ENCODE results near the gene CD1B. TPM values are rescaled to one million over a fixed set of nuclear protein-coding genes. Genes with fewer than 3 reads are reported as not detected.
"Not testable (repeated sequence)": the region's sequence is repeated elsewhere in the genome, so short reads cannot be mapped to it uniquely, and the experiment has no call there.

The CD1B gene
- polyA plus RNA-seq, 3 donors from 2014 or later: 0.62 TPM; not detected in 2

GRCh38 chr1:158336413-158336812, 5.1 kb upstream of the CD1B start:
- not testable (repeated sequence) for H3K9me3 Mint-ChIP-seq, DNase-seq, H3K27ac Mint-ChIP-seq, H3K36me3 Mint-ChIP-seq, H3K4me3 Mint-ChIP-seq
- Mint-ChIP-seq H3K4me1 (peaks cover 7 to 17% of the 10 kb centered on the region in 2 donors), H3K27me3 (ENCODE audit: low read depth in 3 of 3) (peaks cover 2 to 17% (median 2%) of the 10 kb centered on the region in 3 donors)

GRCh38 chr1:158335213-158335532, 3.8 kb upstream of the CD1B start:
- Mint-ChIP-seq H3K36me3 (no peaks in the 10 kb centered on the region), H3K4me1 (peaks cover 7 to 17% of the 10 kb centered on the region in 2 donors), H3K27me3 (ENCODE audit: low read depth in 3 of 3) (peaks cover 2 to 16% (median 2%) of the 10 kb centered on the region in 3 donors), H3K27ac (no peak overlapping the region), H3K4me3 (no peak overlapping the region), H3K9me3 (peaks cover 0 to 2% (median under 1%) of the 10 kb centered on the region in 6 donors)
- DNase-seq: no peak

- H3K27ac Mint-ChIP-seq: no peak overlapping the region
- no peak overlapping the region for H3K4me3 Mint-ChIP-seq
Measured at GRCh38 chr1:158334526-158335212, 3.3 kb upstream of the CD1B start.

GRCh38 chr1:158333405-158334155, 2.2 kb upstream of the CD1B start:
- Mint-ChIP-seq H3K36me3 (no peaks in the 10 kb centered on the region), H3K27ac (no peak overlapping the region), H3K4me3 (peak overlapping the region in 1 of 5 donors; percentile 43), H3K9me3 (peaks cover 0 to 2% (median 0%) of the 10 kb centered on the region in 6 donors), H3K4me1 (peaks cover 7 to 17% of the 10 kb centered on the region in 2 donors), H3K27me3 (ENCODE audit: low read depth in 3 of 3) (peaks cover 3 to 6% (median 6%) of the 10 kb centered on the region in 3 donors)
- no peak for DNase-seq

More at GRCh38 chr1:158334526-158335212, 3.3 kb upstream of the CD1B start:
- Mint-ChIP-seq H3K4me1 (peaks cover 7 to 17% of the 10 kb centered on the region in 2 donors), H3K9me3 (peaks cover 0 to 2% (median 0%) of the 10 kb centered on the region in 6 donors), H3K27me3 (ENCODE audit: low read depth in 3 of 3) (peaks cover 2 to 14% (median 2%) of the 10 kb centered on the region in 3 donors), H3K36me3 (no peaks in the 10 kb centered on the region)
- no peak for DNase-seq

GRCh38 chr1:158331106-158331425, 265 bp downstream of the CD1B start:
- peaks cover 0 to 3% (median 3%) of the 10 kb centered on the region in 3 donors for H3K27me3 Mint-ChIP-seq (ENCODE audit: low read depth in 3 of 3)
- H3K27ac Mint-ChIP-seq: no peak overlapping the region
- no peak overlapping the region for H3K4me3 Mint-ChIP-seq
- H3K4me1 Mint-ChIP-seq: peaks cover 7 to 17% of the 10 kb centered on the region in 2 donors
- peaks cover 0 to 2% (median 0%) of the 10 kb centered on the region in 6 donors for H3K9me3 Mint-ChIP-seq
- DNase-seq: no peak
- no peaks in the 10 kb centered on the region for H3K36me3 Mint-ChIP-seq

GRCh38 chr1:158330391-158331105, 783 bp downstream of the CD1B start:
- DNase-seq: no peak
- H3K4me3 Mint-ChIP-seq: no peak overlapping the region
- no peaks in the 10 kb centered on the region for H3K36me3 Mint-ChIP-seq
- H3K9me3 Mint-ChIP-seq: peaks cover 0 to 2% (median 0%) of the 10 kb centered on the region in 6 donors
- H3K27ac Mint-ChIP-seq: no peak overlapping the region
- H3K27me3 Mint-ChIP-seq (ENCODE audit: low read depth in 3 of 3): peaks cover 0 to 3% (median 3%) of the 10 kb centered on the region in 3 donors
- peaks cover 7 to 17% of the 10 kb centered on the region in 2 donors for H3K4me1 Mint-ChIP-seq

- H3K27ac Mint-ChIP-seq: no peak overlapping the region
- no peaks in the 10 kb centered on the region for H3K36me3 Mint-ChIP-seq
- H3K4me3 Mint-ChIP-seq: no peak overlapping the region
- H3K9me3 Mint-ChIP-seq: peaks cover 0 to 2% (median 0%) of the 10 kb centered on the region in 6 donors
- peaks cover 7 to 17% of the 10 kb centered on the region in 2 donors for H3K4me1 Mint-ChIP-seq
- DNase-seq: peak in 1 of 3 donors; percentile 0
- H3K27me3 Mint-ChIP-seq (ENCODE audit: low read depth in 3 of 3): peaks cover 0 to 3% (median 3%) of the 10 kb centered on the region in 3 donors
Measured at GRCh38 chr1:158329733-158330132, 1.6 kb downstream of the CD1B start.

- H3K9me3 Mint-ChIP-seq: peaks cover 0 to 2% (median 0%) of the 10 kb centered on the region in 6 donors
- H3K4me1 Mint-ChIP-seq: peaks cover 4 to 13% of the 10 kb centered on the region in 2 donors
- peaks cover 0 to 4% (median 3%) of the 10 kb centered on the region in 3 donors for H3K27me3 Mint-ChIP-seq (ENCODE audit: low read depth in 3 of 3)
- H3K4me3 Mint-ChIP-seq: no peak overlapping the region
- no peak overlapping the region for H3K27ac Mint-ChIP-seq
- H3K36me3 Mint-ChIP-seq: no peaks in the 10 kb centered on the region
- DNase-seq: no peak
Measured at GRCh38 chr1:158329300-158329699, 2.0 kb downstream of the CD1B start.

- H3K27ac Mint-ChIP-seq: no peak overlapping the region
- no peaks in the 10 kb centered on the region for H3K36me3 Mint-ChIP-seq
- H3K27me3 Mint-ChIP-seq (ENCODE audit: low read depth in 3 of 3): peaks cover 0 to 6% (median 2%) of the 10 kb centered on the region in 3 donors
- no peak overlapping the region for H3K4me3 Mint-ChIP-seq
- H3K4me1 Mint-ChIP-seq: peaks cover 3 to 4% of the 10 kb centered on the region in 2 donors
- peaks cover 0 to 2% (median 0%) of the 10 kb centered on the region in 6 donors for H3K9me3 Mint-ChIP-seq
- no peak for DNase-seq
Measured at GRCh38 chr1:158328426-158328825, 2.9 kb downstream of the CD1B start.

GRCh38 chr1:158327481-158327880, 3.9 kb downstream of the CD1B start:
- H3K27ac Mint-ChIP-seq: no peak overlapping the region
- H3K36me3 Mint-ChIP-seq: no peaks in the 10 kb centered on the region
- peaks cover 0 to 6% (median 2%) of the 10 kb centered on the region in 3 donors for H3K27me3 Mint-ChIP-seq (ENCODE audit: low read depth in 3 of 3)
- no peak for DNase-seq
- no peak overlapping the region for H3K4me3 Mint-ChIP-seq
- H3K9me3 Mint-ChIP-seq: peaks cover 0 to 6% (median 0%) of the 10 kb centered on the region in 6 donors
- H3K4me1 Mint-ChIP-seq: no peaks in the 10 kb centered on the region

- Mint-ChIP-seq H3K36me3 (no peaks in the 10 kb centered on the region), H3K4me1 (no peaks in the 10 kb centered on the region), H3K27ac (no peak overlapping the region), H3K27me3 (ENCODE audit: low read depth in 3 of 3) (peaks cover 0 to 8% (median 3%) of the 10 kb centered on the region in 3 donors), H3K9me3 (peaks cover 0 to 6% (median 0%) of the 10 kb centered on the region in 6 donors), H3K4me3 (no peak overlapping the region)
- no peak for DNase-seq
Measured at GRCh38 chr1:158324395-158324794, 6.9 kb downstream of the CD1B start.

- Mint-ChIP-seq H3K27ac (no peak overlapping the region), H3K36me3 (no peaks in the 10 kb centered on the region), H3K4me3 (no peak overlapping the region), H3K27me3 (ENCODE audit: low read depth in 3 of 3) (peaks cover 0 to 6% (median 2%) of the 10 kb centered on the region in 3 donors), H3K4me1 (no peaks in the 10 kb centered on the region), H3K9me3 (peaks cover 0 to 4% (median 0%) of the 10 kb centered on the region in 6 donors)
- no peak for DNase-seq
Measured at GRCh38 chr1:158323866-158324265, 7.5 kb downstream of the CD1B start.

- no peak for DNase-seq
- H3K4me1 Mint-ChIP-seq: no peaks in the 10 kb centered on the region
- H3K27ac Mint-ChIP-seq: no peak overlapping the region
- peaks cover 0 to 12% (median 3%) of the 10 kb centered on the region in 3 donors for H3K27me3 Mint-ChIP-seq (ENCODE audit: low read depth in 3 of 3)
- peaks cover 0 to 7% (median 4%) of the 10 kb centered on the region in 6 donors for H3K9me3 Mint-ChIP-seq
- no peaks in the 10 kb centered on the region for H3K36me3 Mint-ChIP-seq
- no peak overlapping the region for H3K4me3 Mint-ChIP-seq
Measured at GRCh38 chr1:158311066-158311465, 20.3 kb downstream of the CD1B start.

GRCh38 chr1:158310623-158311022, 20.7 kb downstream of the CD1B start:
- DNase-seq: no peak
- Mint-ChIP-seq H3K4me3 (no peak overlapping the region), H3K4me1 (no peaks in the 10 kb centered on the region), H3K9me3 (peaks cover 0 to 8% (median 5%) of the 10 kb centered on the region in 6 donors), H3K36me3 (no peaks in the 10 kb centered on the region), H3K27ac (no peak overlapping the region), H3K27me3 (ENCODE audit: low read depth in 3 of 3) (peaks cover 0 to 13% (median 3%) of the 10 kb centered on the region in 3 donors)

Data from immature natural killer cell (primary cell).